Activated CD4-positive, alpha-beta T cell treated with anti-CD3 and anti-CD28 coated beads, Interleukin-2, amount 50 U/mL, for 1 hour (primary cell): Measurements from ENCODE around the gene SLC26A2.

Source experiments
- DNase-seq: peaks from one replicate; pipeline ENCODE4 v3.0.0-alpha.2; 2020

The SLC26A2 gene

GRCh38 chr5:149960272-149961185, at the start of gene SLC26A2:
Gene SLC26A2, plus strand, starts transcription at chr5:149960758. Its CDS starts 16,895 bp downstream, at chr5:149977653.
- DNase-seq: peak; percentile 91

GRCh38 chr5:149911031-149911430, 49.5 kb upstream of the SLC26A2 start:
- no peak for DNase-seq

GRCh38 chr5:149912226-149912871, 48.2 kb upstream of the SLC26A2 start:
- DNase-seq: no peak

GRCh38 chr5:149913436-149914419, 46.8 kb upstream of the SLC26A2 start:
- DNase-seq: no peak

GRCh38 chr5:149915392-149916260, 44.9 kb upstream of the SLC26A2 start:
- DNase-seq: no peak

GRCh38 chr5:149916334-149917072, 44.1 kb upstream of the SLC26A2 start:
- no peak for DNase-seq

- no peak for DNase-seq
These were observed 43.4 kb upstream of the SLC26A2 start for GRCh38 chr5:149917073-149917676.

- no peak for DNase-seq
These were observed 39.0 kb upstream of the SLC26A2 start for GRCh38 chr5:149921597-149921996.

GRCh38 chr5:149922950-149923349, 37.6 kb upstream of the SLC26A2 start:
- DNase-seq: no peak

GRCh38 chr5:149924486-149924885, 36.1 kb upstream of the SLC26A2 start:
- DNase-seq: no peak

- DNase-seq: no peak
These were observed 30.4 kb upstream of the SLC26A2 start for GRCh38 chr5:149930043-149930748.

GRCh38 chr5:149930749-149931574, 29.6 kb upstream of the SLC26A2 start:
- DNase-seq: no peak

GRCh38 chr5:149931992-149932436, 28.5 kb upstream of the SLC26A2 start:
- no peak for DNase-seq

- DNase-seq: no peak
These were observed 27.9 kb upstream of the SLC26A2 start for GRCh38 chr5:149932445-149933350.

GRCh38 chr5:149935431-149935901, 25.1 kb upstream of the SLC26A2 start:
- DNase-seq: no peak

GRCh38 chr5:149936044-149936699, 24.4 kb upstream of the SLC26A2 start:
- no peak for DNase-seq

- no peak for DNase-seq
These were observed 23.9 kb upstream of the SLC26A2 start for GRCh38 chr5:149936700-149937091.
